IMR-90 (cell line): ENCODE results near the gene MOCS2. TPM values are rescaled to one million over a fixed set of nuclear protein-coding genes. Genes with fewer than 3 reads are reported as not detected.
A peak's percentile ranks its signal among the peaks of the same experiment; 100 is the strongest.

Experiments
- ATAC-seq: fragments of 200-7000 bp; cut with Tn5 transposase; 2 replicates; pipeline ENCODE4 v1.9.1; 2020; ENCODE audit warnings: low read depth, mild to moderate bottlenecking, moderate library complexity
- BruUV-seq: library from RNA; stranded (reverse); fragments of 400-500 nt; replicated peaks from 2 replicates; lab custom pipeline; 2021; lab: Mats Ljungman, UMichigan
- CTCF ChIA-PET: fragments of 300-600 bp; formaldehyde crosslinking; extraction: SDS; loops from one replicate; lab custom pipeline; 2021; ENCODE audit warnings: antibody characterized with exemption; lab: Yijun Ruan, JAX
- POLR2A ChIA-PET: fragments of 300-600 bp; sonication (Branson Sonifier 250); formaldehyde crosslinking; loops from one replicate; lab custom pipeline; 2022; ENCODE audit warnings: antibody characterized with exemption; ENCODE audit not compliant: unreplicated experiment; lab: Charles Lee
- DNase-seq: peaks from one replicate; pipeline ENCODE4 v3.0.0; 2013
- H2AFZ ChIP-seq: replicated peaks from 2 replicates; pipeline ENCODE3; 2013; ENCODE audit warnings: low read length, mild to moderate bottlenecking; ENCODE audit not compliant: poor library complexity
- H2AK5ac ChIP-seq: 2 replicates; pipeline ENCODE4 v1.6.1; 2013; ENCODE audit warnings: low read depth, low read length, inconsistent platforms
- H2AK9ac ChIP-seq: replicated peaks from 2 replicates; pipeline ENCODE3; 2013; ENCODE audit warnings: mild to moderate bottlenecking, low read depth, low read length, moderate library complexity; ENCODE audit not compliant: poor library complexity
- H2BK120ac ChIP-seq: 2 replicates; pipeline ENCODE4 v1.6.1; 2013; ENCODE audit warnings: low read depth, low read length, inconsistent platforms
- H2BK15ac ChIP-seq: 3 replicates; pipeline ENCODE4 v1.6.1; 2013; ENCODE audit warnings: low read depth, low read length, inconsistent platforms
- H2BK20ac ChIP-seq: 2 replicates; pipeline ENCODE4 v1.6.1; 2013; ENCODE audit warnings: low read depth, mild to moderate bottlenecking, inconsistent platforms, low read length, moderate library complexity
- H2BK5ac ChIP-seq: 2 replicates; pipeline ENCODE4 v1.6.1; 2013; ENCODE audit warnings: mild to moderate bottlenecking, low read depth, low read length, inconsistent platforms; ENCODE audit not compliant: poor library complexity, severe bottlenecking
- H3K14ac ChIP-seq: replicated peaks from 2 replicates; pipeline ENCODE4 v1.6.1; 2013; ENCODE audit warnings: low read depth, low read length, inconsistent platforms
- H3K18ac ChIP-seq: 2 replicates; pipeline ENCODE4 v1.6.1; 2013; ENCODE audit warnings: low read depth, low read length, control low read depth
- H3K23ac ChIP-seq: 2 replicates; pipeline ENCODE4 v1.6.1; 2013; ENCODE audit warnings: low read depth, low read length, inconsistent platforms
- H3K27ac ChIP-seq: 2 replicates; pipeline ENCODE4 v1.5.1; 2013; ENCODE audit warnings: mild to moderate bottlenecking, control low read depth, low read length; ENCODE audit not compliant: insufficient read depth
- H3K27me3 ChIP-seq: 2 replicates; pipeline ENCODE4 v1.6.1; 2013; ENCODE audit warnings: low read length; ENCODE audit not compliant: control insufficient read depth, insufficient read depth
- H3K36me3 ChIP-seq: 2 replicates; pipeline ENCODE4 v1.6.1; 2013; ENCODE audit warnings: low read length, mixed read lengths; ENCODE audit not compliant: control insufficient read depth, insufficient read depth
- H3K4ac ChIP-seq: 2 replicates; pipeline ENCODE4 v1.6.1; 2013; ENCODE audit warnings: low read depth, low read length, inconsistent platforms
- H3K4me1 ChIP-seq: 2 replicates; pipeline ENCODE4 v1.6.1; 2013; ENCODE audit warnings: low read length, mixed read lengths; ENCODE audit not compliant: control insufficient read depth, insufficient read depth
- H3K4me2 ChIP-seq: 2 replicates; pipeline ENCODE4 v1.6.1; 2013; ENCODE audit warnings: low read depth, mild to moderate bottlenecking, control low read depth, low read length, moderate library complexity
- H3K4me3 ChIP-seq: 2 replicates; pipeline ENCODE4 v1.5.1; 2013; ENCODE audit warnings: low read depth, mild to moderate bottlenecking, control low read depth, low read length, moderate library complexity; ENCODE audit not compliant: insufficient read depth
- H3K56ac ChIP-seq: 2 replicates; pipeline ENCODE4 v1.6.1; 2013; ENCODE audit warnings: low read length, inconsistent platforms; ENCODE audit not compliant: insufficient read depth; ENCODE audit errors: extremely low read depth
- H3K79me1 ChIP-seq, 2 experiments: 2 replicates each; pipeline ENCODE4 v1.6.1; 2013; ENCODE audit warnings: low read length in 2 of 2, inconsistent platforms in 1 of 2, low read depth in 1 of 2
- H3K9ac ChIP-seq: 2 replicates; pipeline ENCODE4 v1.6.1; 2013; ENCODE audit warnings: low read depth, low read length, control low read depth
- H3K9me1 ChIP-seq: 2 replicates; pipeline ENCODE4 v1.6.1; 2013; ENCODE audit warnings: low read length, inconsistent platforms; ENCODE audit not compliant: insufficient read depth
- H3K9me3 ChIP-seq: 2 replicates; pipeline ENCODE4 v1.6.1; 2013; ENCODE audit warnings: low read length; ENCODE audit not compliant: control insufficient read depth, insufficient read depth
- H4K20me1 ChIP-seq: 2 replicates; pipeline ENCODE4 v1.6.1; 2013; ENCODE audit warnings: low read length, inconsistent platforms; ENCODE audit not compliant: insufficient read depth
- H4K5ac ChIP-seq: 2 replicates; pipeline ENCODE4 v1.6.1; 2013; ENCODE audit warnings: mild to moderate bottlenecking, low read depth, low read length, control low read depth
- H4K8ac ChIP-seq, 2 experiments: 2 replicates each; pipeline ENCODE4 v1.6.1; 2013; ENCODE audit warnings: low read depth in 2 of 2, low read length in 2 of 2, control low read depth in 1 of 2, inconsistent platforms in 1 of 2
- H4K91ac ChIP-seq: 2 replicates; pipeline ENCODE4 v1.6.1; 2013; ENCODE audit warnings: low read depth, low read length, inconsistent platforms; ENCODE audit not compliant: insufficient read depth
- FOS ChIP-seq: fragments of 150-350 bp; IDR thresholded peaks from 2 replicates; pipeline ENCODE4 v1.6.1; 2016; ENCODE audit warnings: low read depth, low read length
- MAZ ChIP-seq: IDR thresholded peaks from 2 replicates; pipeline ENCODE4 v1.6.1; 2012; ENCODE audit warnings: low read depth, mild to moderate bottlenecking, low read length, improper control_type of control experiment, moderate library complexity, borderline replicate concordance
- RCOR1 ChIP-seq: IDR thresholded peaks from 2 replicates; pipeline ENCODE4 v1.6.1; 2012; ENCODE audit warnings: mild to moderate bottlenecking, low read length, improper control_type of control experiment; ENCODE audit not compliant: insufficient replicate concordance
- RFX5 ChIP-seq: IDR thresholded peaks from 2 replicates; pipeline ENCODE4 v1.8.0; 2012; ENCODE audit warnings: low read depth, mild to moderate bottlenecking, low read length, moderate library complexity
- WGBS, 2 experiments: methylation state at CpG; one replicate each; pipeline versions ENCODE4 v1.1.5 to v1.1.7; 2013; ENCODE audit warnings: missing lambda C conversion rate in 2 of 2; ENCODE audit not compliant: insufficient read length in 1 of 2; ENCODE audit errors: extremely low coverage in 2 of 2; 5-methylcytosine and 5-hydroxymethylcytosine counted together
- dilution Hi-C: fragments of 300-500 bp; cut with HindIII; formaldehyde crosslinking; loops from one replicate; pipeline ENCODE4 v1.14.3; 2018; ENCODE audit warnings: low sequenced_read_pairs; ENCODE audit not compliant: unreplicated experiment
- in situ Hi-C: fragments of 300-500 bp; cut with MboI; formaldehyde crosslinking; loops from 3 replicates; pipeline ENCODE4 v1.14.3; 2019; ENCODE audit warnings: low sequenced_read_pairs, inconsistent platforms, mixed read lengths
- intact Hi-C: fragments of 100-400 bp; cut with micrococcal nuclease; formaldehyde crosslinking; loops from 2 replicates; pipeline ENCODE4 v1.10.0; 2022
- polyA plus RNA-seq, 3 experiments: library from polyadenylated mRNA; depleted of rRNA; stranded (reverse); fragments of >200 nt; gene quantifications; 2 replicates each; pipeline ENCODE4 v1.2.3, GENCODE V29; 2012; ENCODE audit warnings: low replicate concordance in 1 of 3
- total RNA-seq: library from RNA; depleted of rRNA; stranded (reverse); fragments of >200 nt; gene quantifications from 2 replicates; pipeline ENCODE4 v1.2.3, GENCODE V29; 2012
- TF ChIP-seq, protein P1 (sequence below): fragments of 150-350 bp; IDR thresholded peaks from 2 replicates; pipeline ENCODE4 v1.6.1; 2016; ENCODE audit warnings: low read depth, mild to moderate bottlenecking, low read length, moderate library complexity, borderline replicate concordance

The MOCS2 gene
- total and polyA plus RNA-seq, 2 of the 4 experiments (the other 2 are of a cell fraction): 36.4 to 40.0 TPM

DNA sequence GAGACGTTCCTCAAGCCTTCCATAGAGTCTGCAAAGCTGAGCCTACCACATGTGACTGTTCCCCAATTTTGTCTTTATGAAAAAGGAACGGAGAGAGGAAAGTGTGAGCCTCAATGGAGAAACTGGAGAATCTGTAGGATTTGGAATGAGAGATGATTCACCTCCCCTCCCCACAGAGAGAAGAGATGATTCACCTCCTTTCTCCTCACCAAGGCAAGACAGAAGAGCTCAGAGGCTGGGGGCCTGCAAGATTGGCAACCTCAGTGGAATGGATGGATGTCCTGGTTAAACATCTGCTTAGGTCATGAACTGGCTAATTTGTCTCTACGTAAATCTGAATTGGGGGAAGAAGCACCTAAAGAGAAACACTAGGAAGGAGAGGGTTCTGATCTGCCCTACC lies 17.0 kb upstream of the MOCS2 start:
- POLR2A ChIA-PET: interaction anchor here (0.7 kb wide), 1 partner anchor 365 kb away, joined by 3 read pairs; no protein-coding TSS in a partner anchor
- Histone ChIP-seq H2AK9ac (peak overlapping the region; percentile 12), H3K79me1 (no peaks in the 10 kb centered on the region), H3K14ac (peak overlapping the region; percentile 62; the same call in 1 of the 2 replicates), H2BK20ac (peak overlapping the region; percentile 83), H4K8ac (peak overlapping the region; percentile 13 to 42; a peak in 3 of 4 replicates), H2BK15ac (peak overlapping the region; percentile 53; the same call in 2 of the 3 replicates), H3K4me1 (peaks cover 5% of the 10 kb centered on the region; the same call in 1 of the 2 replicates), H2AFZ (no peak overlapping the region), H3K4me3 (no peak overlapping the region), H4K20me1 (no peaks in the 10 kb centered on the region), H3K23ac (peak overlapping the region; percentile 40), H3K56ac (no peak overlapping the region), H3K18ac (no peak overlapping the region; the same call in 1 of the 2 replicates), H3K36me3 (no peaks in the 10 kb centered on the region), H3K27ac (no peak overlapping the region; the same call in 1 of the 2 replicates), H3K9ac (no peak overlapping the region), H2AK5ac (peak overlapping the region; percentile 57; the same call in 1 of the 2 replicates), H3K27me3 (no peaks in the 10 kb centered on the region), H3K4me2 (no peak overlapping the region), H3K9me1 (peaks cover 3% of the 10 kb centered on the region; the same call in 1 of the 2 replicates), H3K9me3 (no peaks in the 10 kb centered on the region), H4K5ac (peak overlapping the region; percentile 2; the same call in 1 of the 2 replicates), H4K91ac (peak overlapping the region; percentile 26; the same call in 1 of the 2 replicates), H2BK120ac (peak overlapping the region; percentile 57), H2BK5ac (peak overlapping the region; percentile 28), H3K4ac (peak overlapping the region; percentile 61; the same call in 1 of the 2 replicates)
- ATAC-seq: peak; percentile 61
- intact Hi-C loops: no loop called here
- TF ChIP-seq FOS (peak; percentile 78), RFX5 (no peak), MAZ (peak; percentile 59; the same call in 1 of the 2 replicates), RCOR1 (peak; percentile 40)
- TF ChIP-seq, protein P1, sequence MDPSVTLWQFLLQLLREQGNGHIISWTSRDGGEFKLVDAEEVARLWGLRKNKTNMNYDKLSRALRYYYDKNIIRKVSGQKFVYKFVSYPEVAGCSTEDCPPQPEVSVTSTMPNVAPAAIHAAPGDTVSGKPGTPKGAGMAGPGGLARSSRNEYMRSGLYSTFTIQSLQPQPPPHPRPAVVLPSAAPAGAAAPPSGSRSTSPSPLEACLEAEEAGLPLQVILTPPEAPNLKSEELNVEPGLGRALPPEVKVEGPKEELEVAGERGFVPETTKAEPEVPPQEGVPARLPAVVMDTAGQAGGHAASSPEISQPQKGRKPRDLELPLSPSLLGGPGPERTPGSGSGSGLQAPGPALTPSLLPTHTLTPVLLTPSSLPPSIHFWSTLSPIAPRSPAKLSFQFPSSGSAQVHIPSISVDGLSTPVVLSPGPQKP: no peak
- DNase-seq: peak; percentile 81
- dilution Hi-C loops: no loop called here
- BruUV-seq: no TSS peak
- in situ Hi-C loops: loop anchor here (5.0 kb wide), 1 partner anchor 1106 kb away; no protein-coding TSS in a partner anchor
- no CpG with 5 or more reads among the region's 3 CpGs for WGBS, 2 experiments
- CTCF ChIA-PET: interaction anchor here (1.1 kb wide), 1 partner anchor 41 kb away, joined by 3 read pairs; no protein-coding TSS in a partner anchor
